GM19463 (cell line): ENCODE data around the gene CGB2.
"Not testable (repeated sequence)": the region's sequence is repeated elsewhere in the genome, so short reads cannot be mapped to it uniquely, and the experiment has no call there.

Experiments
- ATAC-seq: cut with Tn5 transposase; IDR thresholded peaks from one replicate; pipeline ENCODE4 v1.9.1; 2021; ENCODE audit warnings: mild to moderate bottlenecking, moderate library complexity; ENCODE audit not compliant: unreplicated experiment

Gene CGB2

DNA sequence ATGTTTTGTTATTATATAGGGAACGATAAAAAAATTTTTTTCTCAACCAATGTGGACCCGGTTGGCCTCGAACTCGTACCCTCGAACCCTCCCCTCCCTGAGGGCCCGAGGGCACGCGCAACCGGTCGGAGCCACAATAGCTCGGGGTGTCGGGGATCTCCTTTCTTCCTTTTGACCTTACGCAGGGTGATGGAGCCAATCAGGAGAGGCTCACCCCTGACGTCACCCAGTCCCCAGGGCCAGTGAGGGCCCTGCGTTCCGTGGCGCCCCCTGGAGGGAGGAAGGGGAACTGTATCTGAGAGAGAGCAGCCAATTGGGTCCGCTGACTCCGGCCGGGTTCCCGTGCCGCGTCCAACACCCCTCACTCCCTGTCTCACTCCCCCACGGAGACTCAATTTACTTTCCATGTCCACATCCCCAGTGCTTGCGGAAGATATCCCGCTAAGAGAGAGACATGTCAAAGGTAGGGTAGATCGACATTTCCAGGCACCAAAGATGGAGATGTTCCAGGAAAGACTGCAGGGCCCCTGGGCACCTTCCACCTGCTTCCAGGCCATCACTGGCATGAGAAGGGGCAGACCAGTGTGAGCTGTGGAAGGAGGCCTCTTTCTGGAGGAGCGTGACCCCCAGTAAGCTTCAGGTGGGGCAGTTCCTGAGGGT lies at the start of gene CGB2:
Gene CGB2, plus strand, starts transcription at position 249 of the 660 bp plus-strand sequence. Its CDS starts 206 bp downstream, at position 455.
- ATAC-seq: not testable (repeated sequence)

DNA sequence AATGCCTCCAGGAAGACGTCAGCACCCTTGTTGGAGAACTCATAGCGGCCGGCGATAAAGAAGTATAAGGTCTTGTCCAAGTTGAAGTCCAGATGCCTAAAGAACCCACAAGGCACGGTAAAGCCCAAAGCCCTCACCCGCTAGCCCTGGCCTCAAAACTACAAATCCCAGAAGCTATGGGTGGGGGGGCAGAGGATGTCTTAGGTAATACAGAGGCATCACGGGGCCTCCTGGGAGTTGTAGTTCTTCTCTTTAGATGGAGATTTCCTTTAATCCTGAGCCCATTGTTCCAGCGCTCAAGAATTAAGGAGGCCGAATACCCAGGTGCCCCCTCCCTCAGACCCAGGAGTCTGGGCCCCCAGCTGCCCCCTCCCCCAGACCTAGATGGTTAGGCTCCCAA lies 49.4 kb upstream of the CGB2 start:
- no peak for ATAC-seq

DNA sequence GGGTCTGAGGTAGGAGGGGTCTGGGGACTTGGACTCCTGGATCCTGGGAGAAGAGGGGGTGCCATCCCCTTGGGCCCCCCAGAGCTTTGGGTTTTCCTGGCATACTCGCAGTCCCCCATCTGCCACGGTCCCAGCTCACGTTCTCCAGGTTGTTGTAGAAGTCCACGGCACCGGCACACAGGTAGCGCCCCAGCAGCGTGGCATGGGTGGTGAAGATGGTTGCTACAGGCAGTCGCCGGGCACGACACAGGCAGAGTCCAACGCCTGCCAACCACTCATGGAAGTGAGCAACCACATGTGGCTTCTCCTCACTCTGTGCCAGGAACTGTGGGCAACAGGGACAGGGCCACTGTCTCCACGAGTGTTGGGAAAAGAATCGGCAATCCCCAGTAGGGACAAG lies 46.0 kb upstream of the CGB2 start:
- ATAC-seq: no peak

DNA sequence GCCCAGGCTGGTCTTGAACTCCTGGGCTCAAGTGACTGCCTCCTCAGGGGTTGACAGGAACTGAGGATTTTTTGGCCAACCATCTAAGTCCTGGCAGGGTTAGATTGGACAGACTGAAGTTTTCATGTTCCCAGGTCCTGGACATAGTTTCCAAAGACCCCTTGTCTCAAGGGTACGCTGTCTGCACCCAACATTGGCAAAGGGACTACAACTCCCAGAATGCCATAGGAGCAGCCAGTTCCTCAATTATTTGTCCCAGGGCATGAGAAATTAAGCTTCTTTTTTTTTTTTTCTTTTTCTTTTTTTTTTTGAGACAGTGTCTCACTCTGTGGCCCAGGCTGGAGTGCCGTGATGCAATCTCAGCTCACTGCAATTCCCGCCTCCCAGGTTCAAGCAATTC lies 45.5 kb upstream of the CGB2 start:
- ATAC-seq: no peak

DNA sequence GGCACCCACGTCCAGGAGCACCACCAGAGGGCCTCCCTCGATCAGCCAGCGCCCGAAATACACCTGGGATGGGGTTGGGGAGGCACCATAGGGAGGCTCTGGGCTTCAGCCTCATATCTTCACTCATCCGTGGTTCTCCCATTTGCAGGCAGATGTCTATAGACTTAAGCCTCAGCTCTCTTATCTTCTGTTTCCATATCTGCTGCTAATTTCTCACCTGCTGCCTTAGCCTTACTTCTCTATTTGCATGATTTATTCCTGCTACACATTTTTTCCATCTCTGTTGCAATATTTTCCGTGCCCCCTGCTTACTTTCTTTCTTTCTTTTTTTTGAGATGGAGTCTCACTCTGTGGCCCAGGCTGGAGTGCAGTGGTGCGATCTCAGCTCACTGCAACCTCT lies 44.4 kb upstream of the CGB2 start:
- ATAC-seq: no peak

DNA sequence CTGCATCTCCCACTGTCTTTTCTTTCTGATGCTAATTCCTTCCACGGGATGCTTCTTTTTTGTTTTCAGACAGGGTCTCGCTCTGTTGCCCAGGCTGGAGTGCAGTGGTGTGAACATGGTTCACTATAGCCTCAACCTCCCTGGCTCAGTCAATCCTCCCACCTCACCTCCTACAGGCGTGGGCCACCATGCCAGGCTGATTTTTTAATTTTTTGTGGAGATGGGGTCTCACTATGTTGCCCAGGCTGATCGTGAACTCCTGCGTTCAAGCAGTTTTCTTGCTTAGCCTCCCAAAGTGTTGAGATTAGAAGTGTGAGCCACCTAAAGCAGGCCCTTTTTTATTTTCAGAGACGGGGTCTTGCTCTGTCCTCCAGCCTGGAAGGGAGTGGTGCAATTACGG lies 43.4 kb upstream of the CGB2 start:
- ATAC-seq: no peak

DNA sequence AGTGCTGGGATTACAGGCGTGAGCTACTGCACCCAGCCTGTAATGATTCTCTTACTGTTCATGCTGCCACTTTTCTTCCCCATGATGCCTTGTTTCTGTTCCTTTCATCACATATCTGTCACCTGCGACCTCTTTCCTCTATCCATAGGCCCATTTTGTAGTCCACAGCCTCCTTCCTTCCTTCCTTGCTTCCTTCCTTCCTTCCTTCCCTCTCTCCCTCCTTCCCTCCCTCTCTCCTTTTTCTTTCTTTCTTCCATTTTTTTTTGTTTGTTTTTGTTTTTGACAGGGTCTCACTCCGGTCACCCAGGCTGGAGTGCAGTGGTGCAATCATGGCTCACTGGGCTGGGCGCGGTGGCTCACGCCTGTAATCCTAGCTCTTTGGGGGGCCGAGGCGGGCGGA lies 42.8 kb upstream of the CGB2 start:
- no peak for ATAC-seq

DNA sequence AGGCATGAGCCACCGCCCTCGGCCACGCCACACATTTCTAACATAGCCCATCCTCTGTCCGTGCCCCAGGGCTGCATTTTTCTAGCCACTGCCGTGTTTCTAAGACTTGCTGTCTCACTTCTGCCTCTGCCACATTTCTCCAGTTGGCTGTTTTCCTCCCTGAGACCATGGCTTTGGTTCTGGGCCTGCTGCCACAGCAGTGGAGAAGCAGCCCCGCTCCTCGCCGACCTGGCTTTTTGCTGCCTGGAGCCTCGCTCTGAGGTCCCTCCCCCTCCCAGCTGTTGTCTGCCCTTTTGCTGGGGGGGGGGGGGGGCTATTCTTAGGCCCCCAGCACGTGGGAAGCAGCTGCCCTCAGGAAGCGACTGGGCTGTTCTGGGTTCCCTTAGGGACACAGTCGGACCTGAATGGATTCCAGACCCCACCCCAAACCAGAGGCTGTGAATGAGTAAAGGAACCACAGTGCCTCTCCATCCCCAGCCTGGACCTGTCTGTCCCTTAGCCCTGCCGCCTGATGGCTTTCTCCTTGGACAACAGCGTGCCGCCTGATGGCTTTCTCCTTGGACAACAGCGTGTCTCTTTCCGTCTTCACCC lies 41.9 kb upstream of the CGB2 start:
- ATAC-seq: no peak

DNA sequence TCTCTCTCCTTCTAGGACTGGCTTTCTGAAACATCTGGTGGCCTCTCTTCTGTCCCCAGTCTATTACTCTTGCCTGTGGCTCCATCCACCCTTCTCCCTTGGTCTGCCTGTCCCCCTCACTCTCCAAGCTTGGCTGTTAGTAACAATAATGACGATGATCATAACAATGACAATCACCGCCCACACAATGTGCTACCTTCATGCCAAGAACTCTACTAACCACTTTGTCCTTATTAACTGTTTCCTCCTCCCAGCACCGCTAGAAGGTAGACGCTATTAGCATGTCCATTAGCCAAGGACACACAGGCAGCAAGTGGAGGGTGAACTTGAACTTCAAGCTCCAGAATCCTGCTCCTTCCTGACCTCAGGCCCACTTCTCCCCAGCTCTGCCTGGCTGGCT lies 41.3 kb upstream of the CGB2 start:
- ATAC-seq: no peak

DNA sequence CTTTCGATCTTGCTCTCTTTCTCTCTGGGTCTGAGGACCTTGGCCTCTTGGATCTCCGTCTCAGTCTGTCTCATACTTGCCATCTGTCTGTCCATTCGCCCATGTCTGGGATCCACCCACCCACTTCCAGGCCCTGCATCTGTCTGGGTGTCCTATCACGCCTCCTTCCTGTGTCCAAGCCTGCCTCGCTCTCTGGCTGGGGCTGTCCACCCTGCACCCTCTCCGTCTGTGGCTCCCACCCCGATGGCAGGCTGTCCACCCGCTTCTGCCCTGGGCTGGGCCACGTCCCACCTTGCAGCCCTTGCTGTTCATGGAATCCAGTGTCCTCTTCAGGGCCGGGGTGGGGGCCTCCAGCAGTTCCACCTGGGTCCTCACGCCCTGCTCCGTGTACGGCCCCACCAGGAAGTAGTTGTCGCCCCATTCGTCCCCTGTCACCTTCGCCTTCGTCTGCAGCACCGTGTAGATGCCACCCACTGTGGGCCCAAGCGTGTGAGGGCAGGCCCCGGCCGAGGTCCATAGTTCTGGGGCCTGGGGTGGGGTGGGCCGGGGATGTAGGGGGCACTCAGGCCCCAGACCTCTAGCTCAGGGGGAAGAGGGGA lies 40.6 kb upstream of the CGB2 start:
- ATAC-seq: no peak

DNA sequence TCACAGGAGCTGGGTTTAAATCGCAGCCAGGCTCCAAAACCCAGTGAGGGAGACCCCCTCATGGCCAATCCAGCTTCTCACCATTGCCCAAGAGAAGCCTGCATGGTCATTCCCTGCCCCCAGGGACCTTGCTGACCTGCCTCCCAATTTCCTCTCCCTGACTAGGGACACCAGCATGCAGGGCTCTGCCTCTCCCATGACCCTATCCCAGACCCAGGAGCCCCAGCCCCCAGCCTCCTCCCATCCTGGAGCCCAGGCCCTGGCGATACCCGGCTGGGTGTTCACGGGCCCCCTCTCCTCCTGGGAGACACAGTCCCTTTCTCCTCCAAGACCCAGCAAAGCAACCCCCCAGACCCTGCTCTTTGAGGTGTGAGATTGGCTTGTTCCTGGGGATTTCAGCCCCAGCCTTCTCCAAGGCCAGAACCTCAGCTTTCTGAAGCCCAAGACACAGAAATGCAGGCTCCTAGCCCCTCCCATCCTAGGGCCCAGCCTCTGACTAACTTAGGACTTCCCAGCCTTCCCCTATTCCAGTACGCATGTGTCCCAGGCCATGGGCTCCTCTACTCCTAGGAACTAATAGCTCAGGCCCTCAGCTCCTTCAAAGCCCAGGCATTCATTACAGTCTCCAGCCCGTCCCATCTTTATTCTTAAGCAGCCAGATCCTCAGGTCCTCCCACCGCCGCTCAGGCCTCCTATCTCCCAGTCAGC lies 39.7 kb upstream of the CGB2 start:
- no peak for ATAC-seq

DNA sequence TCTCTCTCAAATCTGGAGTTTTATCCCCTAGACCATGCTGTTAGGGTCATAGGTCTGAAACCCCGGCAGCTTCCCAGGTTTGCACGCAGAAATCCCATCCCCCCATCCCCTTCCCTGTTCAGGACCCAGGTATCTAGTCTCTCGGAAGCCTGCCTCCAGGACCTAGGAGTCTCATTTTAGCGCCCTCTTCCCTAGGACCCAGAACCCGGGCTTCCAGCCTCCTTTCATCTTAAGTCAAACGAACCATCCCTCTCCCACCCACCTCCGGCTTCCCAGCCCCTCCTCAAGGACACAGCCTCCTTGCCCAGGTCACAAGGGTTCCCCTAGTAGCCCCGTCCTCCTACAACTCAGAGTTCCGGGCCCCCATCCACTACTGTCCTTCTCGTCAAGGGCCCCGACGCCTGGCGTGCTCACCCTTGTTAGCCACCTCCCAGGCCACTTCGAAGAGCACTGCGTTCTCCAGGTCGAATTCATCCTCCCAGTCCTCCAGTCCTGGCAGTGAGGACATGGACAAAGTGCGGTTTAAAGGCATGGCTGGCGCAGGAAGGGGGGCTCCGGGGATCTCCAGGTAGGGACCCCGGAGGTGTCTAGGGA lies 39.0 kb upstream of the CGB2 start:
- ATAC-seq: no peak

DNA sequence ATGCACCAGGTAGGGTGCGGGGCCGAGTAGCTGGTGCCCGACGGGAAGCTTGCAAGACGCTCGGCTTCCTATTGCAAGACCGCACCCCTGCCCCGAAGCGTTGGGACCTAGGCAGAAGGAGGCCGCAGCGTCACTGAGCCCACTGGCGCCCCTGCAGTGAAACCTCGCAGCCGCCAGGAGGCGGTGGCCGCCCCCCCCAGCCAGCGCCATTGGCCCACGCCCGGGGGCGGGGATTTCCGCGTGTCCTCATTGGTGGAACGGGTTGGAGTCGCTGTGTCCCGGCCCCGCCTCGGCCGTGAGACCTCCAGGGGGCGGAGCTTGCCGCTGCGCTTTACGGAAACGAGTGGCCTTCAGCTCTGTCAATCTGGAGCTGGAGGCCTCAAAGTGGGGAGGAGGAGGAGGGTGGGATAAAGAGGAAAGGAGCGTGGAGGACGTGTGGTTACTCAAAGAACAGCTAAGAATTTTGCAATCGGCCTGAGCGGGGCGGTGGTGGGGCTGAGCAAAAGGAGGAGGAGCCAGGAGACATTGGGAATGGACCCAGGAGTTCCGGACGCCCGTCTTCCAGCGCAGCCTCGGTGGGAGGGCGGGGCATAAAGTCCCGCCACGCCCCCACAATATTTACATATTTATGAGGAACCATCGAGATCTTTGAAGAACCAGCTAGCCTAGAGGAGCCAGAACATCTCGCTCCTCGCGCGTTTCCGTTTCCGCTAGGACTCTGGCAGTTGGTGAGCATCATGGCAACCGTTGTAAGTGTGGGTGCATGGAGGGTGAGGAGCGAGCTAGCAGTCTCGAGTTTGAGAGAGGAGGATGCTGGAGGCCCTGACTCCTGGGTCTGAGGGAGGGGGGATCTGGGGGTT lies 38.3 kb upstream of the CGB2 start, which contains the start of the genes GYS1 and RUVBL2:
Gene GYS1, minus strand, starts transcription at position 135 of the 860 bp plus-strand sequence. CDS start 197 bp downstream, outside the sequence.
Gene RUVBL2, plus strand, starts transcription at position 713 of the 860 bp plus-strand sequence. Its CDS starts 25 bp downstream, at position 738.
- ATAC-seq: peak; percentile 82

DNA sequence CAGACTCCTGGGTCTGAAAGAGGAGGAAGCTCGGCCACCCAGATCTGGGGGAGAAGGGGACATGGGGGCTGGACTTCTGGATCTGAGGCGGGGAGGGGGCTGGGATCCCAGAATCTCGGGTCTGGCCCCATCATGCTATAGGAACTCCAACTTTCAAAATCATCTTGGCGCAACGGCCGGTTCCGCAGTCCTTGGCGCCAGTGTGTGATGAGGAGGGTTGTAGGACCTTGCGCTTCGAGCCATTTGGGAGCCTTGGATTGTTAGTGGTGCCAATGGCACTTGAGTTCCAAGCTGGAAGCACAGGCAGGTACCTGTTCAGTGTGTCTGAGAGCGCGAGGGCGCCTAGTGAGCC lies 37.7 kb upstream of the CGB2 start:
- ATAC-seq: no peak

DNA sequence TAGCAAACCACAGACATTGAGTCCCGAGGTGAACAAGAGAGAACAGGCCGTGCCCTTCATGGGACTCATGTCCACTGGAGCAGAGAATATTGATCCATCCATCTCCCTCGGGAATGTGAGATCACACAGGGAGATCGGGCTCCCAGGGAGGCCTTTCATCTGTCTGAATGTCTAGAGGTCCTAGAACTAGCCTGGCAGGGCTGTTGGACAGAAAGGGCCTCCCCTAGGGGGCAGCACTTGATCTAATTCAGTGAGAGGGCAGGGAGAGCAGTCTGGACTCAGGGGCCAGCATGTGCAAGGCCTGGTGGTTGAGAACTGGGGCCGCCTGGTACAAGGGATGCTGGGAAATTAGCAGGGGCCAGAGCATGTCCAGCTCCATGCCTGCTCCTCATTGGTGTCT lies 33.7 kb upstream of the CGB2 start:
- no peak for ATAC-seq

DNA sequence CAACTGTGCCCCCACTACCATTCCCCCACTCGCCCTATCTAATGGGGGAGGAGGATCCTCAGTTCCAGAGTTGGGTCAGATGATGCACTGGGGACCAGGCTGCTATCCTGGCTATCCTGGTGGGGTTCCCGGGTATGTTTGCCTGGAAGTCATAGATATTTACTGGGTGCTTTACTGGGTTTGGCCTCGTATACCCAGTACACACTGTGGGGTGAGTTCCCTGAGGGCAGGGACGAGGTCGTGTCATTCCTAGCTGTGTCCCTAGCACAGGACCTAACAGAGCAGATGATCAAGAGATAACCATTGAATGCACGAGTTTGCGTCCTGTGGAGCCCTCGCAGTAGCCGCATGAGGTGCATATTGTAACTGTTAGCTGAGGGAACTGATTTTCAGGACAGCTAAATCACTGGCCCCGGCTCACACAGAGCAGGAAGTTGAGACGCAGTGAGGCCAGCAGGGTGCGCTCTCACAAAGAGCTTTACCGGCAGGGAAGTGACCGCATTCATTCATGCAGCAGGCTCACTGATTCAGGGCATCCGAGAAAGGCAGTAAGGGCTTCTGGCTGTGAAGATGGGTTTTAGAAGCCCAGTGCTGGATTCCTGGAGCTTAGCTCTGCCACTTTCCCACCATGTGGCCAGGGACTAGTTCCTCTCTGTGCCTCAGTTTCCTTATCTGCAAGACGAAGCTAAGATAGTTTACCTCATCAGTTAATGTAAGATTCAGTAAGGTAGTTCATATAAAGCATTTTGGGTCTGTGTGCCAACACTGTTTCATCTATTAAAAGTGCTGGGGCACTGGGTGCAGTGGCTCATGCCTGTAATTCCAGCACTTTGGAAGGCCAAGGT lies 32.0 kb upstream of the CGB2 start:
- ATAC-seq: no peak

DNA sequence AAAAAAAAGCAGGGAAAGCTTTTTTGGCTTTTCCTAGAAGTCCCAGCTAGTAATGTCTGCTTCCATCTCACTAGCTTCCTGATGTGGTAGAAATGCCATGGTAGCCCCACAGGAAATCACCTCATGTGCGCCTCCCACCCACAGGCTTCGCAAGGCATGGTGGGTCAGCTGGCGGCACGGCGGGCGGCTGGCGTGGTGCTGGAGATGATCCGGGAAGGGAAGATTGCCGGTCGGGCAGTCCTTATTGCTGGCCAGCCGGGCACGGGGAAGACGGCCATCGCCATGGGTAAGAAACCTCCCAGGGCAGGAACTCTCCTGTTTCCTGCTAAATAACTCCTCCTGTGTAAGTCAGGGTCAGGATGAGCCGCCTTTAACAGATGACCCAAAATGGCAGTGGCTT lies 27.6 kb upstream of the CGB2 start:
- no peak for ATAC-seq

DNA sequence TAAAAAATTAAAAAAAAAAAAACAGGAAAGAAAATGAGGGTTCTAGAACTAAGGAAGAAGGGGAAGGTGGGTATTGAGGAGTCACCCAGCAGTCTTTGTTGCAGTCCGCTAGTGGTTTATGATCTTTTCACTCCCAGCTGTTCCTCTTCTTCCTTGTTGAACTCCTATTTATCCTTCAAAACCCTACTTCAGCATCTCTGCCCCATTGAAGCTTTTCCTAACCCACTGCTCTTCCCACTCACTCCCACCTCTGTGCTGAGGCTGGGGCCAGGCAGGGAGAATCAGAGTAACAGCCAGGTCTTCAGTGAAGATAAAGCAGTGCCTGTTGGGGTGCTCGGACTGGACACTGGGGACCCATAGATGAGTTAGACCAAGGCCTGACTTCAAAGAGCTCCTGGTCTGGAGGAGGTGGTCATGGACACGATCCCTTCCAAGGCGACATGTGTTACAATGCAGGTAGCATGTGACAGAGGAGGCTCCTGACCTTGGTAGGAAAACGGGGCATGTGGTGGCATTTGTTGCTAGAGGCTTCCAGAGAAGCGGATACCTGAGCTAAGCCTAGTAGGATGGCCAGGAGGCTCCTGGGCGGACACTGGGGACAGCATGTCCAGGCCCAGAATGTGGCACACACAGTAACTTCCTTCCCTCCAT lies 26.6 kb upstream of the CGB2 start:
- ATAC-seq: no peak

DNA sequence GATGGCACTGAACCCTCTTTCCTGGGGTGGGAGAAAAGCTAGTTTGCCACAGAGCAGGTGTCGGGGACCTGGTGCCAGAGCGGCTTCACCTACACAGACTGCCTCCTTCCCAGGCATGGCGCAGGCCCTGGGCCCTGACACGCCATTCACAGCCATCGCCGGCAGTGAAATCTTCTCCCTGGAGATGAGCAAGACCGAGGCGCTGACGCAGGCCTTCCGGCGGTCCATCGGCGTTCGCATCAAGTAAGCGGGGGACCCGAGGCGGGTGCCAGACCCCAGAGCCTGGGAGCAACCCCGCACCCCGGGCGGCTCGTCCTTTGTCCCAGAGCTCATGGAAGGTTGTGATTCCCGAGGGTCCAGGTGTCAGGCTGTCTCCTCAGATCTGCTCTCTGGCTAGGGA lies 24.8 kb upstream of the CGB2 start:
- no peak for ATAC-seq
